HL-60 (cell line): ENCODE data around the gene GAS6.

Experiments
- GABPA ChIP-seq: IDR thresholded peaks from 2 replicates; pipeline ENCODE4 v1.6.1; 2012; ENCODE audit warnings: low read depth
- POLR2AphosphoS5 ChIP-seq: IDR thresholded peaks from 2 replicates; pipeline ENCODE4 v1.6.1; 2012; ENCODE audit warnings: low read depth
- SPI1 ChIP-seq: IDR thresholded peaks from 2 replicates; pipeline ENCODE4 v1.6.1; 2012; ENCODE audit warnings: low read depth, mild to moderate bottlenecking, borderline replicate concordance
- TF ChIP-seq, protein P1 (sequence below): IDR thresholded peaks from one replicate; pipeline ENCODE4 v1.5.1; 2011; ENCODE audit warnings: low read length, control low read depth, inconsistent platforms; ENCODE audit not compliant: insufficient read depth
- TF ChIP-seq, protein P2 (sequence below): IDR thresholded peaks from 2 replicates; pipeline ENCODE4 v1.6.1; 2012; ENCODE audit warnings: low read depth; ENCODE audit not compliant: insufficient replicate concordance

DNA sequence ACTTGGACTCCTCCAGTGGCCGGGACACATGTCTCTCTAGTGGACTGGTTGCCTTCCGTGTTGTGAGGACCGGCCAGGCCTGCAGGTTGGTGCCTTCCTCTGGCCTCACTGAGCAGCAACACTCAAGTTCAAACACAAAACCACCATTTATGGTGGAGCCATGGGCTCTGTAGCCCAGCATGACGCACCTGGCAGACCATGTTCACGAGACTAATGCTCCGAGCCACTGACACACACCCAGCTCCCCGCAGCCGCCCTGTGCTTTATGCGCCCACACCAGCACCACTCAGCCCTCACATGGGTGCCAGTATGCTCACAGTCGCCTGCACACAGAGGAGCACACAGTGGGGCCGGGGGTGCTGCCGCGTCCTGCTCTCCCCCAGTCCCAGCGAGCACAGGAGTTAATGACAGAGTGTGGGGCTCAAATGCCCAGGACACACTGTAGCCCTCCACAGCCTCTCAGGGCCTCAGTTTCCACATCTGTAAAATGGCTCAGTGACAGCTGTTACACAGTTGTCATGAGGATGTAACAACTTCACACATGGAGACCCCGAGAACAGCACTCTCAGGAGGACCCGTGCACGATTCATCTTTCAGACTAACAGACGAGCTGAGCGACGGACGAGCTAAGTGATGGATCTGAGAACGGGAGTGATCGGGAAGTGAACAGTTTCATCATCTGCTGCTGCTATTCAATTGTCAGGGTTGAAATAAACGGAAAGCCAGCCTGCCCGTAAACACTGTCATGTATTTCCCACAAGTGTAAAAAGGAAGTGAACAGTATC is 7.8 kb downstream of the GAS6 start:
- TF ChIP-seq, protein P1, sequence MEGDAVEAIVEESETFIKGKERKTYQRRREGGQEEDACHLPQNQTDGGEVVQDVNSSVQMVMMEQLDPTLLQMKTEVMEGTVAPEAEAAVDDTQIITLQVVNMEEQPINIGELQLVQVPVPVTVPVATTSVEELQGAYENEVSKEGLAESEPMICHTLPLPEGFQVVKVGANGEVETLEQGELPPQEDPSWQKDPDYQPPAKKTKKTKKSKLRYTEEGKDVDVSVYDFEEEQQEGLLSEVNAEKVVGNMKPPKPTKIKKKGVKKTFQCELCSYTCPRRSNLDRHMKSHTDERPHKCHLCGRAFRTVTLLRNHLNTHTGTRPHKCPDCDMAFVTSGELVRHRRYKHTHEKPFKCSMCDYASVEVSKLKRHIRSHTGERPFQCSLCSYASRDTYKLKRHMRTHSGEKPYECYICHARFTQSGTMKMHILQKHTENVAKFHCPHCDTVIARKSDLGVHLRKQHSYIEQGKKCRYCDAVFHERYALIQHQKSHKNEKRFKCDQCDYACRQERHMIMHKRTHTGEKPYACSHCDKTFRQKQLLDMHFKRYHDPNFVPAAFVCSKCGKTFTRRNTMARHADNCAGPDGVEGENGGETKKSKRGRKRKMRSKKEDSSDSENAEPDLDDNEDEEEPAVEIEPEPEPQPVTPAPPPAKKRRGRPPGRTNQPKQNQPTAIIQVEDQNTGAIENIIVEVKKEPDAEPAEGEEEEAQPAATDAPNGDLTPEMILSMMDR, result no peak
- TF ChIP-seq POLR2AphosphoS5 (no peak), SPI1 (no peak), GABPA (no peak)
- TF ChIP-seq, protein P2, sequence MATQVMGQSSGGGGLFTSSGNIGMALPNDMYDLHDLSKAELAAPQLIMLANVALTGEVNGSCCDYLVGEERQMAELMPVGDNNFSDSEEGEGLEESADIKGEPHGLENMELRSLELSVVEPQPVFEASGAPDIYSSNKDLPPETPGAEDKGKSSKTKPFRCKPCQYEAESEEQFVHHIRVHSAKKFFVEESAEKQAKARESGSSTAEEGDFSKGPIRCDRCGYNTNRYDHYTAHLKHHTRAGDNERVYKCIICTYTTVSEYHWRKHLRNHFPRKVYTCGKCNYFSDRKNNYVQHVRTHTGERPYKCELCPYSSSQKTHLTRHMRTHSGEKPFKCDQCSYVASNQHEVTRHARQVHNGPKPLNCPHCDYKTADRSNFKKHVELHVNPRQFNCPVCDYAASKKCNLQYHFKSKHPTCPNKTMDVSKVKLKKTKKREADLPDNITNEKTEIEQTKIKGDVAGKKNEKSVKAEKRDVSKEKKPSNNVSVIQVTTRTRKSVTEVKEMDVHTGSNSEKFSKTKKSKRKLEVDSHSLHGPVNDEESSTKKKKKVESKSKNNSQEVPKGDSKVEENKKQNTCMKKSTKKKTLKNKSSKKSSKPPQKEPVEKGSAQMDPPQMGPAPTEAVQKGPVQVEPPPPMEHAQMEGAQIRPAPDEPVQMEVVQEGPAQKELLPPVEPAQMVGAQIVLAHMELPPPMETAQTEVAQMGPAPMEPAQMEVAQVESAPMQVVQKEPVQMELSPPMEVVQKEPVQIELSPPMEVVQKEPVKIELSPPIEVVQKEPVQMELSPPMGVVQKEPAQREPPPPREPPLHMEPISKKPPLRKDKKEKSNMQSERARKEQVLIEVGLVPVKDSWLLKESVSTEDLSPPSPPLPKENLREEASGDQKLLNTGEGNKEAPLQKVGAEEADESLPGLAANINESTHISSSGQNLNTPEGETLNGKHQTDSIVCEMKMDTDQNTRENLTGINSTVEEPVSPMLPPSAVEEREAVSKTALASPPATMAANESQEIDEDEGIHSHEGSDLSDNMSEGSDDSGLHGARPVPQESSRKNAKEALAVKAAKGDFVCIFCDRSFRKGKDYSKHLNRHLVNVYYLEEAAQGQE, result no peak
